NOMO-1 treated with dmso at 0.1 percent for 144 hours (cell line): ENCODE measurements around the gene NWD2.
"Not testable (repeated sequence)": the region's sequence is repeated elsewhere in the genome, so short reads cannot be mapped to it uniquely, and the experiment has no call there.

Source experiments
- DNase-seq: peaks from one replicate; lab custom pipeline; 2025; ENCODE audit not compliant: unreplicated experiment; lab: John Stamatoyannopoulos, UW

The NWD2 gene

DNA sequence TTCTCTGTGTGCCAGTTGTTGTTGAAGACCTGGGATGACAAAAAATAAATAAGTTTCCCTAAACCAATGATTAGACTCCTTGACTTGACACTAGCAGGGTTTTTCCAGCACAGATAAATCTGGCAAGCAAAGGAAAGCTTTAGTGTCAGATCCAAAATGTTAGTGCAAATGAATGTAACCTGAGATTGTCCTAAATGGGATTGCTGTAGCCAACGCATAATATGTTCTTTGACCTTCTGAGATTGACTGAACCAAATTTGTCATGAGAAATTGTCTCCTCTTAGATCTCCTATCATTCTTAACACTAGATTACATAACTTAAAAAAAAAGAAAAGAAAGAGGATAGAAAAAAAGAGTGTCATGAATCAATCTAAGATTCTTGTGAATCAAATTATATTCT lies 245.2 kb downstream of the NWD2 start:
- no peak for DNase-seq

DNA sequence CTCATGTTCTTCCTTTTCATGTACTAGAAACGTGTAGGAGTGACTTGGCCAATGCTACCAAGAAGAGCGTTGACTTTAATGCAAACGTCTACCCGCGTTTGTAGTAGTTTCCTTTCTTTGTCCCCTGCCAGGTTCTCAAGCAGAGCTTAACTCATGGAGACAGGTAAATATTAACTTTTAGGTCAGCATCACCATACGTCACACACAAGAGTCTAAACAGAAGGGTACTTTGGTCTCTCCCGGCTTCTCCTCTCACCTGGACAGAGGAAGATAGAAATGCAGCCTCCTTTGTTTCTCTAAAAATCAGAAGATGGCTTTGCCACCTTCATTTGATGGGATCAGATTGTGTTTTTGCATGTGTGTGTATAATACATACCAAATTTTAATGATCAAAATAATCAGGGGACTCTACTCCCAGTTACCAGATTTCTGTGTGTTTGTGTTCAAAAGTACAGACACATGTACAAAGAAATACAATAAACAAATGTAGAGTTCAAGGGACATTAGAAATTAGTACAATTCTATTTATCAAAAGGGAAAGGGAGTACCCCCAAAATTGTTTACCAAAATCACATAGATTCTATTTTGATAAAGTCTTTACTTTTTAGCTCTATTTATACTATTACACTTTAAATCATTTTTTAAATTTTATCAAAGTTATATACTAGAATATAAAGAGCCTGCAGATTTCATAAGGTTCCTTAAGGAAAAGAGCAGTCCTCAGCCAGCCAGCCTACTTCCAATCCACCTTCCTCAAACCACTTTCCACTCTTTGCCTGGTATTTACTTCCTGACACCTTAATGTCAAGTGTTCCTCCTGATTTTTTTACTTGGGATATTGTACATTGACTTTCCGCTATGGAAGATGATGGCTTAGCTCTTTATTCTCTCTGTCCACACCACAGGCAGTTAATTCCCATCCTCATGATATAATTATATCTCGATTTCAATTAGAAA lies 246.1 kb downstream of the NWD2 start:
- no peak for DNase-seq

DNA sequence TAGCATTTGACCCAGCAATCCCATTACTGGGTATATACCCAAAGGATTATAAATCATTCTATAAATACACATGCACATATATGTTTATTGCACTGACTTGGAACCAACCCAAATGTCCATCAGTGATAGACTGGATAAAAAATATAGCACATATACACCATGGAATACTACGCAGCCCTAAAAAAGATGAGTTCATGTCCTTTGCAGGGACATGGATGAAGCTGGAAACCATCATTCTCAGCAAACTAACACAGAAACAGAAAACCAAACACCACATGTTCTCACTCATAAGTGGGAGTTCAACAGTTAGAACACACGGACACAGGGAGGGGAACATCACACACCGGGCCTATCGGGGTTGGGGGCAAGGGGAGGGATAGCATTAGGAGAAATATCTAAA lies 250.8 kb downstream of the NWD2 start:
- DNase-seq = not testable (repeated sequence)
